HuH-7.5 (cell line): Measurements from ENCODE around the gene CLEC20A.

Experiments used
- DNase-seq: peaks from one replicate; pipeline ENCODE4 v3.0.0; 2011; ENCODE audit warnings: low spot score

The CLEC20A gene

GRCh38 chr1:178498896-178499675 lies 2.3 kb upstream of the CLEC20A start:
- DNase-seq = no peak

- no peak for DNase-seq
These were observed 1.2 kb upstream of the CLEC20A start for GRCh38 chr1:178497903-178498478.

DNA sequence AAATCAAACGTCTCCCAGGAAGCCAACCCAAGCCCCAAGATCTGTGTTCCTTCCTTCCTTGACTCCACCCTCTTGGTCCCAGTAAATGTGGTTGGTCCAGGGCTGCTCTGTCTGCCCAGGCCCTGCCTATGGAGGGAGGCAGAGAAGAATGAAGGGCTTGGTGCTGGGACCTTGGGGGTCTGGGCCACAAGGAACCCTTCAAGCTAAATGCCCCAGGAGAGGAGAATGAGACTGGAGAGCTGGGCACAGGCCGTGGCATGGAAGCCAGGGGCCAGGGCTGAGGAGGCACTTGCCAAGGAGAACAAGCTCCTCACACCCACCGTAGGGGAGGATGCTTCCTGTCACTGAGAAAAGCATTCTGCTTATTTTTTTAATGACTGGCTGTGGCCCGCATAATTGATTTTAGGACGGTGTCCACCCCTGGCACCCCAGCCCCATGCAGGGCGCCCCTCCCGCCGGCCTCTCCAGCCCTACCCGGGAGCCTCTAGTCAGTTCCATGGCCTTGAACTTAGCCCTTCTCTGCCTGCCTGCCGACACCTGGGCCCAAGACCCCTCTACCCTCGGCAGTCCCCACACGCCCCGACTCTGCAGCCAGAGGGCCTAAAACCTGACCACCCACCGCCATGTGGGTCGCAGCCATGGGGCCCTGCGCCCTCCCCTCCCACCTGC lies 889 bp downstream of the CLEC20A start:
- DNase-seq = no peak

DNA sequence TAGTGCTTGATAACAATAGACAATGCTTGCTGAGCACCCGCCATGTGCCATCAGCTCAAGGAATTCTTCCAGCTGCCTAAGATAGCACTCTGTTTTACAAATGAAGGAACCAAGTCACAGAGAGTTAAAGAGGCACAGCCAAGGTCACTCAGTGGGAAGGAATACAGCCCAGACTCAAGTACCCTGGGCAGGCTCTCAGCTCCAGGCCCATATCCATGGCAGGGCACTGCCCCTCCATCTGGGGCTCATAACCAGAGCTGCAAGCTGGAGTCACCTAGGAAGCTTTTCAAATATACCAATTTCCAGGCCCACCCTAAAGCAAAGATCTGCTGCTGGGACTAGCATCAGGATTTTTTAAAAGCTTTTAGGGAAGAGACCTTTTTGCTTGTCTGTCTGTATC lies 1.6 kb downstream of the CLEC20A start:
- DNase-seq = no peak

DNA sequence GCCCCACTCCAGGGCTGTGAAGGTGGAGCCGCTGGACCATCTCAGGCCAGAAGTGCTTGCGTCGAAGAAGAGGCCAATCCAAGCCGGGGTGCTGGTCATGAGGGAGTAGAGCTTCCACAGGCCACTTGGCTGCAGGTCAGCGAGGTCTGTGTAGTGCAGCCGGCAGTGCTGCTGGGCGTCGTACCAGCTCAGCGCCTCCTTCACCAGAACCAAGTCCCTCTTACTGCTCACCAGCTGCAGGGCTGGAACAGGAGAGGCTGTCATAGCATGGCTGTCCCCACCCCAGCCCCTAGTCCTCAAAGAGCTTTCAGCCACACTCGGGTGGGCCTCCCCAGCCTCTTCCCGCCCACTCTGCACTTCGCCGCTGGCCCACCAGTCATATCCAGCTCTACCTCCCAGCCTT lies 2.2 kb downstream of the CLEC20A start:
- DNase-seq = no peak

- no peak for DNase-seq
These were observed 3.4 kb downstream of the CLEC20A start for GRCh38 chr1:178493301-178493741.

DNA sequence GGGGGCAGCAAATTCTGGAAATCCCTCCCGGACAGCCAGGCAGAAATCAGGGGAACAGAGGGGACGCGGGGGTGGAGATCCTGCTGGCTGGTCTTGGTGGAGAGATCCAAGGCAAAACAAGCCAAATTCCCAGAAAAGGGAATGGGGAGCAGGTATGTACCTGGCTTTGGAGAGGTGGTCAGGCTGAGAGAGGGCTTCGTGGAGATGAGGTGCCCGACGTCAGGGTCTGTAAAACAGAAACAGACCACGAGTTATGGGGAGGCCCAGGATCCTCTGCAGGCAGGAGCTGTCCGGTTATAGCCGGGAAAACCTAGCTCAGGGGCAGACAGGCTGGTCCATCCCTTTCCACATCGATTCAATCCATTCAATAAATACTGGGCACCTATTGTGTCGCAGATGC lies 4.4 kb downstream of the CLEC20A start:
- DNase-seq = no peak

DNA sequence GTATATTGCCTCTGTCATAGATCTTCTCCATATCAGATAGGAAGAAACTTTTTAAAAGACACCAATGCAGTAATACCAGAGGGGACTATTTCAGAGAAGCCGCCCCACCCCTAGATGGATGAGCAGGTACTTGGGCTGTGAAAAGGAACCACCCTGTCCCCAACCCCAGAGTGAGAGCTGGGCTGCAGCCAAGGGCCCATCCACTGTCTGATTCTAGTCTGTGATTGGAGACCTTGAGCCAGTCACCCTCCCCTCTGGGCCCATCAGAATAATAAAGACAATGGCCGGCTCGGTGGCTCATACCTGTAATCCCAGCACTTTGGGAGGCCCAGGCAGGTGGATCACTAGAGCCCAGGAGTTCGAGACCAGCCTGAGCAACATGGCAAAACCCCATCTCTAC lies 5.0 kb downstream of the CLEC20A start:
- DNase-seq = no peak

DNA sequence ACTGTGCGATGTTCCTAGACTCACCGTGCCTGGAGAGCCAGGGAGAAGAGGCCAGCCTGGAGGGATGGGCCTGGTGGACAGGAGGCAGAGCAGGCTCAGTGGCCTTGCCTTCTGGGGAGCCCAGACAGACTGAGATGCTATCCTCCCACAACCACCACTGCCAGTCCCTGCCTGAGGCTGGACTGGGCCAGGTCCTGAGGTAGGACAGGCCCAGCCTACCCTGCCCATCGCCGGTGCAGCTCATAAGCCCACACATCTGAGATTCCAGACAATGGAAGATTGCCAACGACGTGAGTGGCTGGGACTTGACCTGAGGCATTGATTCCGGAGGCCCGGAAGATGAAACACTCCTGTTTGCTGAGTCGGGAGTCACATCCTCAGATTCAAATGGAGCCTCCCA lies 5.8 kb downstream of the CLEC20A start:
- no peak for DNase-seq

GRCh38 chr1:178490136-178490535 lies 6.6 kb downstream of the CLEC20A start:
- DNase-seq = no peak

- DNase-seq = no peak
These were observed 7.4 kb downstream of the CLEC20A start for GRCh38 chr1:178489399-178489798.

- DNase-seq = no peak
These were observed 8.4 kb downstream of the CLEC20A start for GRCh38 chr1:178488393-178488792.

DNA sequence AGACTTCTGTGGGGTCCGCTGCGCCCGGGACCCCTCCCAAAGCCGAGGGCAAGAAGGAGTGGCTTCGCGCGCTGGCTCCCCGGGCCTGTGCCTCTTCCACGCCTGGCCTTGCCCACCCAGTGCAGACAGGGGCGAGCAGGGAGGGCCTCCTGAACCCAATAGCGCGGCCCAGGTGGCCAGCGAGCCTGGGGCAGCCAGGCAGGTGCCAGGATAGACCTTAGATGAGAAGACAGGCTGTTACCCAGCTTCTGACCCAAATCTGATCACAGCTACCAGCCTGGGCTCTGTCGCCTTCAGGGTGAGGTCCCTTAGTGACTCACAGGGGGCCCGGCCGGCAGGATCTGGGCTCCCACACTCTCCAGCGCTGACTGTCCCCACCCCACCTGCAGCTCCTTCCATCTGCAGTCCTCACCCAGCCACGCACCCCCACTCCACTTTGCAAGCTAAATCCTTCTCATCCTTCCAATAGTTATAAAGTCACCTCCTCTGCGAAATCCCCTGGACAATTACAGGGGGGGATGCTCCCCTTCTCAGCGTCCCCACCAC lies 9.6 kb downstream of the CLEC20A start:
- DNase-seq = no peak

GRCh38 chr1:178486100-178487069 lies 10.4 kb downstream of the CLEC20A start:
- DNase-seq = no peak

DNA sequence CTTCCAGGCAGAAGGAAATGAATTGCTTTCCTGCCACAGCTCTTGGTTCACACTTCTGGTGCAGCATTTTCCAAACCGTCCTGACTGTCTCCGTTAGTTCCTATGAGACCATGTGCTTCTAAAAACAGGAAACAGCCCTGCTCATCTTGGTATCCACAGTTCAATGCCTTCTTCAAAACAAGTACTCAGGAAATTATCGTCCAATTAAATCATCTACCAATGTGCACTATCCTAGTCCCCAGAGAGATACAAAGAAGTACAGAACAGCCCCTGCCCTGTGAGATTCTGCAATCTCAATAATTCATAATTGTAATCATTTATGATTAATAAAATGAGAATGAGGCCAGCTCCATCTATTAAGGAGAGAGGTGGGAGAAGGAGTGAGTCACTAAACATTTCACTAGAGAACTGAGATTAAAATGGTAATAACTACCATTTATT lies 11.2 kb downstream of the CLEC20A start:
- no peak for DNase-seq

DNA sequence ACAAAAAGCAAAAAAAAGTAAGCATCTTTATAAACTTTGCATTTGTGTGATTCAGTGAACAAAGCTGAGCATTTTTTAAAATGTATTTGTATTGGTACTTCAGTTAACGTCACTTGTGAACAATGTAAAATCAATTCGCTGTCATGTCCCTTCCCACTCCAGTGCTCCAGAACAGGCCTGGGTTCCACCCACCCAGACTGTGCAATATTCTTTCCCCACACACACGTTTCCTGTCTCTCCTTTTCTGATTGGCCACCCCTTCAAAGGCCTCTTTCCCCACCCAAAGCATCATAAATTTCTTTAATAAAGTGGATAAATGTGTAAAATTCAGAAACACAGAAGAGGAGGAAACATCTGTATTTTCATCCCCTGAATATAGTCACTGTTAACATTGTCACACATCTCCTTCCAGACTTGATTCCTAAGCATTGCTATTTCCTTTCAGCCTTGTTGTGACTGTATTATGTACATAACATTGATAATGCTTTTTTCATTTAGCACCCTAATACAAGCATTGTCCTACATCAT lies 12.0 kb downstream of the CLEC20A start:
- no peak for DNase-seq

DNA sequence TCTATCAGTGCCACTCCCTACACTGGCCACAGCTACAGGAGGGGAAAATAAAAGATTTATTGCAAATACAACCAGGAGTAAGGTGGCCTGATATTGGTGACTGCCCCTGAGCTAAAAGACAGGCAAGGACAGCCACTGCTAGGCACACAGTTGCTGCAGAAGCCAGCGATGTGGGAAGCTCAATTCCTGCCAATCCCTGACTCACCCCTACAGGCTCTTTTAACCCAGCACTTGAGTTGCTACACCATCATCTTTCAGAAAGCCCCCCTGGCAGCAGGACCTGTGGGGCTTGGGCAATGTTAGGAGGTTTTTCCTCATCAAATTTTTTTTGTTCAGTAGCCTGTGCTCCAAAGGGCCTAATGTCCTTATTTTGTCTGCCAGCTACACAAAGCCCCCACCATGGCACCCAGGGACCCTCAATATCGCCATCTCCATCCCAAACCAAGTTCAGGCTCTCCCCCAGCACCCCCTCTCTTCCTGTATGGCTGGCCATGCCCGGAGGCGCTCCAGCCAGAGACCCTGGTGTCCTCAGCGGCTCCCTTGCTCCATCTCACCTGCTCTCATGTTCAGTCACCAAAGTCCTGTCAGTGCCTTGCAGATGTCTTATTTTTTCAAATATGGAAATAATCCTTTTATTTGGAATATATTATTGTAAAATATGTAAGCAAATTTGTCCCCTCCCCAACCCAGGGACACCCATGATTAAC lies 13.4 kb downstream of the CLEC20A start:
- no peak for DNase-seq

DNA sequence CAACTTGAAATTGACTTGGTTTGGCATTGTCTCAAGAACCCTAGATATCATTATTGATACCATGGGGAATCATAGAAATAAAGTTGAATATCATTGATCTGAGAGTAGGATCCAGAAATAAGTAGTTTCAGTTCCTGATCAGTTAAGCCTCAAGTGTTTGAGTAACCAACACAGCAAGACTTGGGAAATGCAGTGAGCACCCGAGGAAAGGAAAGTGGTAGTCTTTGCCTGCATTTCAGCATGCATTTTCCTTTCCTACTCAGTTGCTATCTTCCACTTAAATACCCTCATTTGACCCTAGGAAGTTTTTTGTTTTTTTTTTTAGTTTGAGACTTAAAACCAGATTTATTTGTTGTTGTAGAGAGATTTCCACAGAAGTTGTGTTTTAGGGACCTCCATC lies 18.9 kb downstream of the CLEC20A start:
- no peak for DNase-seq

DNA sequence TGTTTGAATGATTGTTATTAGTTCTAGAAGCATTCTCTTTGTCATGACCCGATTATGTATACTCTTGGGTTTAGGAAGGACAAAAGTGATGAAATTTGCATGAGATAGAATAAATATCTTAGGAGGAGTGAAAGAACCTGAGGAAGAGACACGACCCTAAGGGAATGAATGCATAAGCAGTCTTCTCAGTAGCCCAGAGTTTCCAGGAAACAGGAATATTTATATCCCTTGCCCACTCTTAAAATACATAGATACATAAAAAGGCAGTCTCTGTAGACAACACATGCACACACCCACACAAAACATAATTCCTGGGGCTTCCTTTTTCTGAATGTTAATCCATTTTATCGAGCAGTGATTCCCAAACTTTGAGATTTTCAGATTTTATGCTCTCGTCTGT lies 19.4 kb downstream of the CLEC20A start:
- DNase-seq = no peak

GRCh38 chr1:178472531-178472930 lies 24.2 kb downstream of the CLEC20A start:
- no peak for DNase-seq

DNA sequence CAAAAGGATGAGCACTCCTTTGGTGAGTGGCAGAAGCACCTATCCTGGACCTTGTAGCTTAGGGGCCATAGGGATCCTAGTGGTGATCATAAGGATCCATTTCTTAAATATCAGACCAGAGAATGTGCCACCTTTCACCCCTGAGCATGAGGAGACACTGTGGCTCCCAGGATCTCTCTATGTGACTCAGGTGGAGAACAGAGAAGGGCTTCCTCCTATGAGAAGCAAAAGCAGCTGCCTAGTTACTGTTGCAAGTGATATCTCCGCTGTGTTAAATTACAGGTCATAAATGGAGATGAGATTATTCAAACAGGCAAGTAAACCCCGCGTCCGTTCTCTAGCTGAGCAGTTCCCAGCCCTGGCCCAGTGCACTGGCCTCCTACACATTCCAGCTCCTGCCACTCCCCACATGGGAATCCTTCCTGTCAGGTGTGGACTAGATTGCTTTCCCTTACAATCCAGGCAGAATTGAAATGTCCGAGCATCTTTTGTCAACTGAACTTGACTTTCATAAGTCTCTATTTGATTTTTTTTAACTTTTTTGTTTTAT lies 26.3 kb downstream of the CLEC20A start:
- no peak for DNase-seq
